AG08396 (cell line): ENCODE results near the gene EEPD1.

Source experiments
- DNase-seq: peaks from one replicate; pipeline ENCODE4 v3.0.0; 2012; ENCODE audit warnings: low spot score, mixed read lengths

The EEPD1 gene

GRCh38 chr7:36192053-36192824, 39.2 kb downstream of the EEPD1 start:
- peak; percentile 59 for DNase-seq

GRCh38 chr7:36192877-36193276, 39.8 kb downstream of the EEPD1 start:
- no peak for DNase-seq

- DNase-seq: no peak
These were observed 45.8 kb downstream of the EEPD1 start for GRCh38 chr7:36198854-36199266.

- no peak for DNase-seq
These were observed 46.3 kb downstream of the EEPD1 start for GRCh38 chr7:36199329-36199728.

- DNase-seq: no peak
These were observed 48.2 kb downstream of the EEPD1 start for GRCh38 chr7:36201122-36201723.

- no peak for DNase-seq
These were observed 49.3 kb downstream of the EEPD1 start for GRCh38 chr7:36202398-36202797.

- no peak for DNase-seq
These were observed 50.2 kb downstream of the EEPD1 start for GRCh38 chr7:36203071-36203790.

- DNase-seq: no peak
These were observed 51.1 kb downstream of the EEPD1 start for GRCh38 chr7:36204044-36204663.

- no peak for DNase-seq
These were observed 52.0 kb downstream of the EEPD1 start for GRCh38 chr7:36204929-36205635.

GRCh38 chr7:36205803-36206202, 52.7 kb downstream of the EEPD1 start:
- DNase-seq: no peak

GRCh38 chr7:36207451-36208291, 54.6 kb downstream of the EEPD1 start:
- peak; percentile 75 for DNase-seq

GRCh38 chr7:36208426-36208825, 55.4 kb downstream of the EEPD1 start:
- no peak for DNase-seq

GRCh38 chr7:36208997-36209813, 56.2 kb downstream of the EEPD1 start:
- DNase-seq: no peak

- no peak for DNase-seq
These were observed 56.7 kb downstream of the EEPD1 start for GRCh38 chr7:36209814-36210183.

GRCh38 chr7:36210291-36210922, 57.4 kb downstream of the EEPD1 start:
- no peak for DNase-seq

GRCh38 chr7:36214608-36215456, 61.8 kb downstream of the EEPD1 start:
- DNase-seq: no peak

- no peak for DNase-seq
These were observed 62.4 kb downstream of the EEPD1 start for GRCh38 chr7:36215457-36215765.

GRCh38 chr7:36216063-36216684, 63.1 kb downstream of the EEPD1 start:
- peak; percentile 55 for DNase-seq
